Measurements from ENCODE around the gene DOK4. TPM values are rescaled to one million over a fixed set of nuclear protein-coding genes. Genes with fewer than 3 reads are reported as not detected.

Gene DOK4
- 112 and 122 TPM in 2 replicates for total RNA-seq
- 96.3 and 106 TPM in 2 replicates for polyA plus RNA-seq

GRCh38 chr16:57485916-57486857 lies at the start of gene DOK4:
Gene DOK4 (minus strand): TSS chr16:57486493. CDS start chr16:57479507, 6,986 bp downstream.
- Histone ChIP-seq H3K4me3 (peak within 1 kb of the TSS; percentile 83), H3K27me3 (no peaks in the 10 kb centered on the region), H3K36me3 (replicated peaks; ENCODE audit: insufficient read depth, low read depth) (no peaks in the 10 kb centered on the region), H2AFZ (peak within 1 kb of the TSS; percentile 98), H3K27ac (peak within 1 kb of the TSS; percentile 92), H3K4me2 (peak within 1 kb of the TSS; percentile 95), H3K4me1 (ENCODE audit: insufficient read depth) (peaks cover 46% of the 10 kb centered on the region), H3K9me2 (replicated peaks; ENCODE audit: insufficient read depth) (no peaks in the 10 kb centered on the region), H3K79me2 (peaks cover 50% of the 10 kb centered on the region), H4K20me1 (ENCODE audit: insufficient read depth, poor library complexity, severe bottlenecking) (no peaks in the 10 kb centered on the region), H3K9me3 (ENCODE audit: low read depth) (no peaks in the 10 kb centered on the region)
- 6% methylated on average over 12 of the region's 73 CpGs for WGBS (ENCODE audit: low lambda C conversion rate, missing lambda C conversion rate)
- peak; percentile 94 for DNase-seq (ENCODE audit: low spot score)
- TF ChIP-seq EZH2phosphoT487 (IDR thresholded peaks at IDR 0.05; ENCODE audit: low read depth, severe bottlenecking, unreplicated experiment), result no peak
- no peak for TF ChIP-seq EZH2 (IDR thresholded peaks at IDR 0.05; ENCODE audit: borderline replicate concordance)
- no peak for TF ChIP-seq CTCF (IDR thresholded peaks at IDR 0.05; ENCODE audit: poor library complexity)

DNA sequence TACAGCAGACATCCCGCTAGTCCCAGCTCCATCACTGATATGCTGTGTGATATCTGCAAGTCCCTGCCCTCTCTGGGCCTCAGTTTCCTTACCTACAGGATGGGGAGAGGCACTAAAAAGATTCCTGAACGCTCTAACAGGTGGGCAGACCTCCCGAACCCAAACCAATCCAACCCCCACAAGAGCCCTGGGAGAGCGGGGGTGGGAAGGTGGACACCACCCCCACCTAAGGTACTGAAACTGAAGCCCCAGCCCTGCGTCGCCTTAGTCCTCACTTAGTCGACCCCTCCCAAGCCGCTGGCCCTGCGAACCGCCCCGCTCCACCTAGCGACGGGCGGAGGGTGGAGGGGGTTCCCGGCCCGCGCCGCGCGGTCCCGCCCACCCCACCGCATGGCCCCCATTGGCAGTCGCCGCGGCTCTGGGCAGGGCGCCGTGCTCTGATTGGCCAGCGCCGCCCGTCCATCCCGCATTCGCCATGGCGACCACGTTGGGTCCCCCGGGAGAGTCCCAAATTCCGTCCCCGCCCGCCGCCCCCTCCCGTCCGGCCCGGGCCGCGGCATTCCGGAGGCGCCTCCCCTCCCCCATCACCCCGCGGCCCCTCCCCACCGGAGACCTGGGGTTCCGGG lies 49.5 kb upstream of the DOK4 start:
- peak overlapping the region; percentile 73 for H3K27ac ChIP-seq
- DNase-seq (ENCODE audit: low spot score), result peak; percentile 94
- H3K4me1 ChIP-seq (ENCODE audit: insufficient read depth), result peaks cover 32% of the 10 kb centered on the region
- WGBS (ENCODE audit: low lambda C conversion rate, missing lambda C conversion rate), result 12% methylated on average over 8 of the region's 50 CpGs
- no peaks in the 10 kb centered on the region for H3K9me2 ChIP-seq (replicated peaks; ENCODE audit: insufficient read depth)
- peak overlapping the region; percentile 95 for H3K4me2 ChIP-seq
- peak overlapping the region; percentile 94 for H2AFZ ChIP-seq
- H3K27me3 ChIP-seq, result no peaks in the 10 kb centered on the region
- H3K36me3 ChIP-seq (replicated peaks; ENCODE audit: insufficient read depth, low read depth), result no peaks in the 10 kb centered on the region
- no peaks in the 10 kb centered on the region for H4K20me1 ChIP-seq (ENCODE audit: insufficient read depth, poor library complexity, severe bottlenecking)
- H3K4me3 ChIP-seq, result peak overlapping the region; percentile 96
- H3K9me3 ChIP-seq (ENCODE audit: low read depth), result no peaks in the 10 kb centered on the region
- peaks cover 37% of the 10 kb centered on the region for H3K79me2 ChIP-seq
- TF ChIP-seq CTCF (IDR thresholded peaks at IDR 0.05; ENCODE audit: poor library complexity), result no peak
- TF ChIP-seq EZH2phosphoT487 (IDR thresholded peaks at IDR 0.05; ENCODE audit: low read depth, severe bottlenecking, unreplicated experiment), result no peak
- no peak for TF ChIP-seq EZH2 (IDR thresholded peaks at IDR 0.05; ENCODE audit: borderline replicate concordance)

DNA sequence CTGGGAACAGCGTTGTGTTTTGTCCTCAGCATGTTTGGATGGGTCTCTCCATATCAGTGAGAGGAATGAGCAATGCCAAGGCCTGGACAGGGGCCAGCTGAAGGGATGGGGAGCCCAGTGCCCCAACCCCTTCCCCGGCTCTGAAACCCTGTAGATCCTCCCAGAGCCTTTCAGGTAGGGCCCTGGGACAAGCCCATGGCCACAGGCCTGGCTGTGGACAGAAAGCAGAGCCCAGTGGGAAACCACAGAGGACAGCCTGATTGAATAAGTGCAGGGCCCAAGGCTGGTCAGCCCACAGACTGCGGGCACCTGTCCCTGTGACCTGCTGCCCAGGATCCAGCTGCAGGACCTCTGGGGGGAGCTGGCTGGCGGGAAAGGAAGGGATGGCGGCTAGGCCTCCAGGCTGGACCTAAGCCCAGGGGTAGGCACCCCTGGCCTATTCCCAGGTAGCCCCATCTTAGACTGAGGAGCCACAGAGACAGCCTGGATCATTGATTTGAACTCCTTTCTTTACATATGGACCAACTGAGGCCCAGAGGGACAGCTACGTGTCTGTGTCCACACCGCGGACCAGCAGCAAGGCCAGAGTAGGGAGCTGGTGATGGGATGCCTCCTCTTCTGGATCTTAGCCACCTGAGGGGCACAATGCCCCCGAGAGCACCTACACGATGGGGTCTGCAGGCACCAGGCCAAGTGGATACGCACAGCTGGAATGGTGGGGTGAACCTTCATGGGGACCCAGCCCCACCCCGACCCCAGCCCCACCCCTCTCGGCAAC lies 48.8 kb upstream of the DOK4 start:
- no peak for DNase-seq (ENCODE audit: low spot score)
- no peaks in the 10 kb centered on the region for H3K27me3 ChIP-seq

More for the DNA sequence above, 48.8 kb upstream of the DOK4 start:
- TF ChIP-seq EZH2phosphoT487 (IDR thresholded peaks at IDR 0.05; ENCODE audit: low read depth, severe bottlenecking, unreplicated experiment) (no peak), CTCF (IDR thresholded peaks at IDR 0.05; ENCODE audit: poor library complexity) (no peak), EZH2 (IDR thresholded peaks at IDR 0.05; ENCODE audit: borderline replicate concordance) (no peak)
- Histone ChIP-seq H3K9me2 (replicated peaks; ENCODE audit: insufficient read depth) (no peaks in the 10 kb centered on the region), H3K4me3 (peak overlapping the region; percentile 71), H3K4me2 (peak overlapping the region; percentile 95), H3K27ac (no peak overlapping the region), H3K36me3 (replicated peaks; ENCODE audit: insufficient read depth, low read depth) (no peaks in the 10 kb centered on the region), H3K4me1 (ENCODE audit: insufficient read depth) (peaks cover 35% of the 10 kb centered on the region), H3K79me2 (peaks cover 37% of the 10 kb centered on the region), H2AFZ (no peak overlapping the region), H3K9me3 (ENCODE audit: low read depth) (no peaks in the 10 kb centered on the region), H4K20me1 (ENCODE audit: insufficient read depth, poor library complexity, severe bottlenecking) (no peaks in the 10 kb centered on the region)
- WGBS (ENCODE audit: low lambda C conversion rate, missing lambda C conversion rate), result 74% methylated on average over 12 of the region's 13 CpGs

All from hepatocyte (in vitro differentiated cells).